WI38 (cell line): Measurements from ENCODE around the gene CNTN5.

Experiments used
- H3K4me3 ChIP-seq: 2 replicates; pipeline ENCODE4 v1.5.1; 2011; ENCODE audit warnings: low read depth, mild to moderate bottlenecking, control low read depth, low read length
- CTCF ChIP-seq: IDR thresholded peaks from 2 replicates; pipeline ENCODE4 v1.5.1; 2012; ENCODE audit warnings: low read depth, mild to moderate bottlenecking, control low read depth, low read length

The CNTN5 gene

GRCh38 chr11:100319691-100320090 is 1298.9 kb downstream of the CNTN5 start:
- no peak for TF ChIP-seq CTCF
- no peak overlapping the region for H3K4me3 ChIP-seq

- no peak overlapping the region for H3K4me3 ChIP-seq
- 0 out of 2 replicates have a peak, but pooled peaks have one; percentile 6 for TF ChIP-seq CTCF
These were observed 1308.0 kb downstream of the CNTN5 start for GRCh38 chr11:100328626-100329340.

- no peak for TF ChIP-seq CTCF
- H3K4me3 ChIP-seq: no peak overlapping the region
These were observed 1308.6 kb downstream of the CNTN5 start for GRCh38 chr11:100329352-100329751.

- TF ChIP-seq CTCF: no peak
- no peak overlapping the region for H3K4me3 ChIP-seq
These were observed 1316.1 kb downstream of the CNTN5 start for GRCh38 chr11:100336873-100337272.

- H3K4me3 ChIP-seq: no peak overlapping the region
- TF ChIP-seq CTCF: no peak
These were observed 1317.5 kb downstream of the CNTN5 start for GRCh38 chr11:100338144-100338840.

- TF ChIP-seq CTCF: no peak
- no peak overlapping the region for H3K4me3 ChIP-seq
These were observed 1319.9 kb downstream of the CNTN5 start for GRCh38 chr11:100340466-100341319.
